Lung (tissue), 12 donors: ENCODE measurements around the gene RNF214. TPM values are rescaled to one million over a fixed set of nuclear protein-coding genes. Genes with fewer than 3 reads are reported as not detected.

Source experiments
- ATAC-seq: fragments of 200-7000 bp; cut with Tn5 transposase; one replicate; pipeline ENCODE4 v1.9.1; 2020; ENCODE audit warnings: moderate number of reproducible peaks; ENCODE audit not compliant: insufficient read depth, low FRiP score
- DNase-seq, 3 donors: peaks; one replicate each; pipeline ENCODE4 v3.0.0-alpha.2; 2013 to 2017
- H3K27ac ChIP-seq, 2 donors: one replicate each; pipeline ENCODE4 v1.5.1; 2013; ENCODE audit warnings: mild to moderate bottlenecking in 2 of 2, moderate library complexity in 2 of 2, control low read depth in 1 of 2, inconsistent platforms in 1 of 2, low read depth in 1 of 2, low read length in 1 of 2
- H3K27me3 ChIP-seq, 3 donors: one replicate each; pipeline ENCODE4 v1.5.1; 2013; ENCODE audit warnings: low read length in 2 of 3; ENCODE audit not compliant: control insufficient read depth in 3 of 3, insufficient read depth in 3 of 3
- H3K36me3 ChIP-seq, 4 donors: one replicate each; pipeline ENCODE4 v1.5.1; 2013; ENCODE audit warnings: low read length in 4 of 4, mild to moderate bottlenecking in 1 of 4, moderate library complexity in 1 of 4; ENCODE audit not compliant: control insufficient read depth in 4 of 4, insufficient read depth in 4 of 4
- H3K4me1 ChIP-seq, 5 donors: one replicate each; pipeline ENCODE4 v1.5.1; 2013; ENCODE audit warnings: low read length in 5 of 5, mild to moderate bottlenecking in 2 of 5, moderate library complexity in 1 of 5; ENCODE audit not compliant: control insufficient read depth in 5 of 5, insufficient read depth in 5 of 5
- H3K4me3 ChIP-seq: one replicate; pipeline ENCODE4 v1.5.1; 2013; ENCODE audit warnings: mild to moderate bottlenecking, control low read depth, moderate library complexity
- H3K9ac ChIP-seq, 2 donors: one replicate each; pipeline ENCODE4 v1.5.1; 2013; ENCODE audit warnings: low read length in 2 of 2, control low read depth in 1 of 2; ENCODE audit not compliant: insufficient read depth in 1 of 2
- H3K9me3 ChIP-seq, 4 donors: one replicate each; pipeline ENCODE4 v1.5.1; 2013; ENCODE audit warnings: low read length in 3 of 4, mild to moderate bottlenecking in 1 of 4, moderate library complexity in 1 of 4; ENCODE audit not compliant: control insufficient read depth in 4 of 4, insufficient read depth in 3 of 4
- WGBS, 2 donors: extraction: QIAGEN DNeasy Blood & Tissue Kit; methylation state at CpG; one replicate each; pipeline ENCODE4 v1.1.7; 2013; 5-methylcytosine and 5-hydroxymethylcytosine counted together
- polyA plus RNA-seq, 2 donors: library from polyadenylated mRNA; stranded (reverse); fragments of 200-250 nt; gene quantifications; one replicate each; pipeline ENCODE4 v1.2.1, GENCODE V29; 2013
- total RNA-seq, 2 donors: library from RNA; depleted of rRNA in 1 of 2; stranded (reverse); fragments of >200 nt in 1 of 2; gene quantifications; one replicate each; pipeline ENCODE4 v1.2.1, GENCODE V29; 2014 to 2021
- TF ChIP-seq, protein P1 (sequence below): IDR thresholded peaks from 2 replicates; pipeline ENCODE4 v1.5.1; 2012; ENCODE audit warnings: mild to moderate bottlenecking; ENCODE audit errors: control extremely low read depth, extremely low read depth
- donor health status: control.
- donor health status: control.
- donor health status: Bipolar disorder and iron deficiency.
- donor health status: healthy.
- donor health status: DM: yes; HTN: yes; CAD: no.

RNF214 gene
- total and polyA plus RNA-seq, 4 donors: 8.6 to 19.8 (median 14.6) TPM

DNA sequence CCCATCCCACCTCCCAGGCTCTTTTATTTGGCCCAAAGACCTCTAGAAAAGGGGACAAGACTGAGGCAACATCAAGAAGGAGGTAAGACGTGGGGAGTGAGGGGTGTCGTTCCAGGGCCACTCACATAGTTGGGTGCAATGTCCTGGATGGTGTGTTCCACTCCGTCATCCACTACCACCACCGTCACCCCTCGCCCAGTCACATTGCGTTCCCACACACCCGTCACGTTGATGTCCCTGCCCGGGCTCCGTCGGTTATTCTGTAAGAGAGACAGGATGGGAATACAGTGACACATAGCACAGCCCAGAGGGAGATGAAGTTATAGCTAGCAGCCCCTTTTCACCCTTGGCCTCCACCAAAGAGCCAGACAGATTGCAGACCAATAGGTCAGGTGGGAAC, 4.4 kb upstream of the RNF214 start:
- H3K9me3 ChIP-seq: no peaks in the 10 kb centered on the region
- TF ChIP-seq, protein P1, sequence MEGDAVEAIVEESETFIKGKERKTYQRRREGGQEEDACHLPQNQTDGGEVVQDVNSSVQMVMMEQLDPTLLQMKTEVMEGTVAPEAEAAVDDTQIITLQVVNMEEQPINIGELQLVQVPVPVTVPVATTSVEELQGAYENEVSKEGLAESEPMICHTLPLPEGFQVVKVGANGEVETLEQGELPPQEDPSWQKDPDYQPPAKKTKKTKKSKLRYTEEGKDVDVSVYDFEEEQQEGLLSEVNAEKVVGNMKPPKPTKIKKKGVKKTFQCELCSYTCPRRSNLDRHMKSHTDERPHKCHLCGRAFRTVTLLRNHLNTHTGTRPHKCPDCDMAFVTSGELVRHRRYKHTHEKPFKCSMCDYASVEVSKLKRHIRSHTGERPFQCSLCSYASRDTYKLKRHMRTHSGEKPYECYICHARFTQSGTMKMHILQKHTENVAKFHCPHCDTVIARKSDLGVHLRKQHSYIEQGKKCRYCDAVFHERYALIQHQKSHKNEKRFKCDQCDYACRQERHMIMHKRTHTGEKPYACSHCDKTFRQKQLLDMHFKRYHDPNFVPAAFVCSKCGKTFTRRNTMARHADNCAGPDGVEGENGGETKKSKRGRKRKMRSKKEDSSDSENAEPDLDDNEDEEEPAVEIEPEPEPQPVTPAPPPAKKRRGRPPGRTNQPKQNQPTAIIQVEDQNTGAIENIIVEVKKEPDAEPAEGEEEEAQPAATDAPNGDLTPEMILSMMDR: no peak
- H3K4me1 ChIP-seq: peaks cover under 1 to 11% (median 2%) of the 10 kb centered on the region in 5 donors
- DNase-seq: no peak
- H3K9ac ChIP-seq: no peak overlapping the region
- no peaks in the 10 kb centered on the region for H3K27me3 ChIP-seq
- WGBS, 2 donors: 94 to 96% methylated on average over 11 of the region's 11 CpGs
- no peak overlapping the region for H3K4me3 ChIP-seq
- ATAC-seq: no peak
- H3K36me3 ChIP-seq: peaks cover 12 to 40% (median 20%) of the 10 kb centered on the region in 4 donors
- no peak overlapping the region for H3K27ac ChIP-seq

DNA sequence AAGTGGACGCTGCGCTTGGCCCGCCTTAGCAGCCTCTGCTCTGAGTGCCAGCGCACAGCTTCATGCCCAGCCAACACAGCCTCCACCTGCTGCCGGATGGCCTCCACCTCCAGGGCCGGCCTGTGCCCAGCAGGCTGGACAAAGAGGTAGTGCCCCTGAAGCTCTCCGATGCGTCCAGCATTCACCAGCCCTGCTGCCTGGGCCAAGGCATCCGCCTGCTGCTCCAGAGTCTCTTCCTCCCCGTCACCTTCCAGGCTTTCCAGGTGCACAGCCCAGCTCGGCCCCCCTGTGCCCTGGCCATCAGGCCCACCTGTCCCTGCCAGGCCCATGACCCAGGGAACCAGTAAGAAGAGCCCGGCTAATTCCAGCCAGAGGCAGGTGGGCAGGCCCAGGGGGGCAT, 3.1 kb upstream of the RNF214 start:
- ATAC-seq (no peak), DNase-seq (no peak)
- H3K4me1 ChIP-seq: peaks cover 4 to 23% (median 11%) of the 10 kb centered on the region in 5 donors
- no peak overlapping the region for H3K27ac ChIP-seq
- H3K27me3 ChIP-seq: no peaks in the 10 kb centered on the region
- H3K9ac ChIP-seq: no peak overlapping the region
- TF ChIP-seq, protein P1: no peak
- WGBS, 2 donors: 96 to 97% methylated on average over 12 of the region's 12 CpGs
- H3K9me3 ChIP-seq: no peaks in the 10 kb centered on the region
- H3K36me3 ChIP-seq: peaks cover 6 to 32% (median 14%) of the 10 kb centered on the region in 4 donors
- H3K4me3 ChIP-seq: no peak overlapping the region

DNA sequence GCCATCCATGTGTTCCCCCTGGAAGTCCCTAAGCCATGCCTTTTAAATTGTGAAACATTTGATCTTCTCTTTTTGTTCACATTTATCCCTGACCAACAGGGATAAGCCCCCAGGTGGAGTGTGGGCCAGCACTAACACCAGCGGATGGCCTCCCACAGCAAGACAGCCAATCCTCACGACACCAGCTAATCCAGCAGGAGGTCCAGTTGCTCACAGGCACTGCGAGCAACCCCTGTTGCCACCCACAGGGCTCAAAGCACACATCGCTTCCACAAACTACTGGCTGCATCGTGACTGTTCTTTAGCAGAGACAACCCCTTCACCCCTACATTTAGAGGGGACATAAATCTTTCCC, 2.6 kb upstream of the RNF214 start:
- no peak overlapping the region for H3K27ac ChIP-seq
- WGBS, 2 donors: 94% methylated on average over 5 of the region's 5 CpGs
- TF ChIP-seq, protein P1: no peak
- DNase-seq (no peak), ATAC-seq (no peak)
- peaks cover 4 to 23% (median 11%) of the 10 kb centered on the region in 5 donors for H3K4me1 ChIP-seq
- no peak overlapping the region for H3K4me3 ChIP-seq
- no peaks in the 10 kb centered on the region for H3K9me3 ChIP-seq
- no peak overlapping the region for H3K9ac ChIP-seq
- no peaks in the 10 kb centered on the region for H3K27me3 ChIP-seq
- peaks cover 3 to 32% (median 14%) of the 10 kb centered on the region in 4 donors for H3K36me3 ChIP-seq

DNA sequence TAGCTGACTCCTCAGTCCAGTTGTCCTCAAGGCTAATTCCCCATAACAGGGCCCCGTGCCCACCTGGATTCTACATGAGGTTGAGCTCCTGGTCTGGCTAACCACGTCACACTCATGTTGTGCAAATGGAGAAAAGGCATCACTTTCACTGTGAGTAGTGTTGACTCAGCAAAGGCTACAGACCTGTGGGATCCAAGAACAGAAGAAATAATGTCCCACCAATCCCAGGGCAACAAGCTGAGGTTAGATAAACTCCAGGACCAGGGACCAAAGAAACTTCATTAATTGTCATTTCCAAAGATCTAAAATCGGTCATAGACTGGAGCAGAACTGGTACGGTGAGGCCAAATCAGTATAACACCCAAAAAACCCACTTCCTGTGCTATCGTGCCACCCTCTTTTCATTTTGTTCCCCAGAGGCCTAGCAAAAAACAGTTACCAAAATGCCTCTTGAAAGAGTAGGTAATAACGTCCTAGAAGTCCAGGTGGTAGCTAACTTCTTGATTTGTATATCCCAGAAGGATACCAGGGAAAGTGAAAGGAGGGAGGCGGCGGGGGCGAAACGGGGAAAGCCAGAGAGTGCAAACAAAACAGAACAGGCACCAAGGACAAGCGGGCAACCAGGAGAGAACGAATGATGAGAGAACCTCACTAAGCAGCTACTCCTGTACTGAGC, 2.0 kb upstream of the RNF214 start:
- no peaks in the 10 kb centered on the region for H3K9me3 ChIP-seq
- H3K27me3 ChIP-seq: no peaks in the 10 kb centered on the region
- H3K9ac ChIP-seq: no peak overlapping the region
- DNase-seq (no peak), ATAC-seq (no peak)
- WGBS, 2 donors: 69 to 75% methylated on average over 12 of the region's 12 CpGs
- H3K4me3 ChIP-seq: no peak overlapping the region
- H3K36me3 ChIP-seq: peaks cover 3 to 29% (median 12%) of the 10 kb centered on the region in 4 donors
- peaks cover 4 to 23% (median 11%) of the 10 kb centered on the region in 5 donors for H3K4me1 ChIP-seq
- H3K27ac ChIP-seq: no peak overlapping the region
- TF ChIP-seq, protein P1: no peak
